Nephron progenitor cell (in vitro differentiated cells): ENCODE data around the gene IL11.
"Not testable (repeated sequence)": the region's sequence is repeated elsewhere in the genome, so short reads cannot be mapped to it uniquely, and the experiment has no call there.

ENCODE experiments used
- DNase-seq: peaks from one replicate; pipeline ENCODE4 v3.0.0; 2021
- H3K27ac Mint-ChIP-seq: 2 replicates; pipeline ENCODE4 v1.8.0; 2021; ENCODE audit warnings: mild to moderate bottlenecking, moderate library complexity, mixed read lengths
- H3K27me3 Mint-ChIP-seq: 2 replicates; pipeline ENCODE4 v1.8.0; 2021; ENCODE audit warnings: mild to moderate bottlenecking, low read depth, mixed read lengths; ENCODE audit not compliant: poor library complexity
- H3K36me3 Mint-ChIP-seq: 2 replicates; pipeline ENCODE4 v1.8.0; 2021; ENCODE audit warnings: low read depth, mixed read lengths
- H3K4me1 Mint-ChIP-seq: 2 replicates; pipeline ENCODE4 v1.8.0; 2021; ENCODE audit warnings: mixed read lengths
- H3K4me3 Mint-ChIP-seq: 2 replicates; pipeline ENCODE4 v1.8.0; 2021; ENCODE audit warnings: mild to moderate bottlenecking, moderate library complexity, mixed read lengths
- H3K9me3 Mint-ChIP-seq: 2 replicates; pipeline ENCODE4 v1.8.0; 2021; ENCODE audit warnings: mild to moderate bottlenecking, moderate library complexity, mixed read lengths
- CTCF ChIP-seq: fragments of 200-600 bp; sonication (generic); IDR thresholded peaks from 2 replicates; pipeline ENCODE4 v1.5.0; 2021; ENCODE audit warnings: antibody characterized with exemption

The IL11 gene

DNA sequence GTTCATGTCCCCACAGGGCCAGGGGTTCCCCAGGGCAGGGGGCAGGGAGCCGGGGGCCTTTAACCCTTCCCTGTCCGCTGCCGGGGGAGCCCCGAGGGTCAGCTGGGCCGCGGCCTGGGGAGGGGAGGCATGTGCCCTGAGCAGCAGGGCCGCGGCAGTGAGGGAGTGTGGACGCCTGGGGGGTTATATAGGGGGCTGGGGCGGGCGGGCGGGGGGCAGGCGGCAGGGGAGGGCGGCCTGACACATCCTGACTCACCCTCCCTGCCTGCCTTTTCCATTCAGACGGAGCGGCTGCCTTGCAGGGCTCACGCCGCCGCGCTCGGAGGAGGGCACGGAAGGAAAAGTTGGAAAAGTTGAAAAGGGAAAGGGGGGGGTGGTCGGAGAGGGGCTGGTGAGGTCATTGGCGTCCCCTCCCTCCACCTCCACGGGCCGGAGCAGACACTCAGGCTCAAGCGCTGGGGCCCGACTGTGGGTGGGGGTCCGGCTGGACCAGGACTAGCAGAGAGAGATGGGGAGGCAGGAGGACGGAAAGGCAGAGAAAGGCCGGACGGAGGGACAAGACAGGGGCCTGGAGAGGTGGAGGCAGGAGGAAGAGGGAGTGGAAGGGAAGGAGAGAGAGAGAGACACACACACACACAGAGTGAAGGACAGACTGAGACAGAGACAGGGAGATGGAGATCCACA lies at the start of gene IL11:
IL11 (minus strand) TSS at position 159 of the 684 bp plus-strand sequence; CDS start at position 6, 153 bp downstream.
- Mint-ChIP-seq H3K36me3 (no peaks in the 10 kb centered on the region), H3K27me3 (peaks cover 40% of the 10 kb centered on the region), H3K4me1 (peaks cover 33% of the 10 kb centered on the region), H3K27ac (no peak within 1 kb of the TSS), H3K4me3 (peak within 1 kb of the TSS; percentile 82), H3K9me3 (no peaks in the 10 kb centered on the region)
- no peak for TF ChIP-seq CTCF
- no peak for DNase-seq

DNA sequence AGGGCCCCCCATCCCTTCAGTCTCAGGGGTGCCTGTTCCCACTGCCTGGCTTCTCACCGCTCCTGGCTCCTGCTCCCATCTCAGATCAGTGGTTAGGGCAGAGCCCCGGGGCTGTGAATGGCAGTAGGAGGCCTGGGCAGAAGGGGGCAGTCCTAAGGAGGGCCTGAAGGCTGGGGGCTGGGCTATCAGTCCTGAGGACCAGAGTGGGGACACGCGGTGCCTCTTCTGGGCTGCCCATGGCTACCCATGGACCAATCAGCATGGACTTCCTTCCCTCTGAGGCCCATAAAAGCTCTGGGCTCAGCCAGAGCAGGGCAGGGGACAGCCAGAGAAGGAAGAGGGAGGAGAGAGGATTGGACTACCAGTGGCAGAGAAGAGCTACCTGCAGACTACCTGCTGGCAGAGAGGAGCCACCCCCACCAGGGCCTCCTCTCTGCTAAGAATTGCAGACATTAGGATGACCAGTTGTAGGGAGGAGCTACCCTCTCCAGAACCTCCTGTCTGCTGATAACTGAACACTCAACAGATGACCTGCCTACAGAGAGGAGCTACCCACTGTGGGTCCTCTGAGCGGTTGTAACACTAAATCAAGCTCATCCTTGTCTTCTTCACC lies 49.5 kb upstream of the IL11 start:
- Mint-ChIP-seq H3K27me3 (peaks cover 70% of the 10 kb centered on the region), H3K4me1 (peaks cover 6% of the 10 kb centered on the region), H3K4me3 (no peak overlapping the region), H3K9me3 (no peaks in the 10 kb centered on the region), H3K27ac (no peak overlapping the region), H3K36me3 (no peaks in the 10 kb centered on the region)
- DNase-seq: no peak
- no peak for TF ChIP-seq CTCF

DNA sequence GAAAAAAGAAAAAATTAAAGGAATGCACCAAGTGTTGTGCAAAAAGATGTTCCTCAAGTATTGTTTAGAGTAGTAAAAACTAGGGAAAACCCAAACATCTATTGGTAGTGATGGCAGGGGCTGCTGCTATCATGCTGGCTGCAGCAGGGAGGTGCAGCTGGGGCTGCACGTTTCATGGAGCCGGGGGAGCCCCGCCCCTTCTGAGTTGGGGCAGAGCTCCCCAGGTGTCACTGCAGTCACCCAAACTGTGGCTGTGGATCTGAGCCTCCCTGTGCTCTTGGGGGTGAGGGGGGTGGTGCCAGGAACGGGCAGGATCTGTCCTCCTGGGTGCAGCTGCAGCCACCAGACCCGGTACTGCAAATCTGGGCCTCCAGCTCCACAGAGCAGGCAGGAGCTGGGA lies 48.8 kb upstream of the IL11 start:
- no peak for TF ChIP-seq CTCF
- H3K9me3 Mint-ChIP-seq: no peaks in the 10 kb centered on the region
- no peak overlapping the region for H3K4me3 Mint-ChIP-seq
- no peak overlapping the region for H3K27ac Mint-ChIP-seq
- DNase-seq: no peak
- no peaks in the 10 kb centered on the region for H3K36me3 Mint-ChIP-seq
- H3K27me3 Mint-ChIP-seq: peaks cover 70% of the 10 kb centered on the region
- H3K4me1 Mint-ChIP-seq: peaks cover 6% of the 10 kb centered on the region

DNA sequence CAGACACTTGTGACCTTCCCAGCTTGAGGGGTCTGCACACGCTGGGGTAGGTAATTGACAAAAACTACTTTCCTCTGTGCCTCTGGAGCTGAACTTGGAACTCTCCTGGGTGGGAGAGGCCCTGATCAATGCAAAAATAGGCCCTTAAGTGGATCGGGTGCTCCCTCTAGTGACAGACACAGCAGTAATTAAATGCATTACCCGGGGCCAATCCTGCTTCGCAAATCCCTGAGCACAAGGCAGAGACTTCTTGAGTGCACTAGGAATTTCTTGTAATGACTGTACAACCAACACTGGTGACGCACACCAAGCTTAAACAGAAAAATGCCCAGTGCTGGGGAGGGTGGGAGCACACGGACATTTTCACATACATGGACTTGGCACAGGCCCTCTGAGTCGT lies 47.9 kb upstream of the IL11 start:
- H3K4me1 Mint-ChIP-seq: peaks cover 6% of the 10 kb centered on the region
- no peak overlapping the region for H3K27ac Mint-ChIP-seq
- H3K36me3 Mint-ChIP-seq: no peaks in the 10 kb centered on the region
- DNase-seq: peak; percentile 62
- H3K9me3 Mint-ChIP-seq: no peaks in the 10 kb centered on the region
- peaks cover 66% of the 10 kb centered on the region for H3K27me3 Mint-ChIP-seq
- H3K4me3 Mint-ChIP-seq: no peak overlapping the region
- TF ChIP-seq CTCF: peak; percentile 65

DNA sequence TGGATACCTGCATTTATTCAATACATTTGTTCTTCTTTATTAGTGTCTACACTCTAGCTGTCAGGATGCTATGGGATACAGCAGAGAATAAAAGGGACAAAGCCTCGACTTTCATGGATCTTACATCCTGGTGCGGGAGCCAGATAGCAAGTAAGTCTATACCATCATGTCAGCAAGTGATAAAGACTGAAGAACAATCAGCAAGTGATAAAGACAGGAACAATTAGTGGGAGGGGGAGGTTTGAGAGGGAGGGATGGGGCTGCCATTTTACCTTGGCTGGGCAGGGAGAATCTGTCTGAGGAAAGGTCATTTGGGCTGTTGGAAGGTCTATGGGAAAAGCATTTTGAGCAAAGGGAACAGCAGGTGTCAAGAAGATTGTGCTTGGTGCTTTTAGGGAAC lies 39.9 kb upstream of the IL11 start:
- peaks cover 19% of the 10 kb centered on the region for H3K4me1 Mint-ChIP-seq
- no peak overlapping the region for H3K4me3 Mint-ChIP-seq
- H3K27me3 Mint-ChIP-seq: peaks cover 32% of the 10 kb centered on the region
- H3K9me3 Mint-ChIP-seq: peaks cover 32% of the 10 kb centered on the region
- TF ChIP-seq CTCF: no peak
- DNase-seq: no peak
- H3K36me3 Mint-ChIP-seq: peaks cover 35% of the 10 kb centered on the region
- H3K27ac Mint-ChIP-seq: no peak overlapping the region

GRCh38 chr19:55409179-55409578 lies 38.9 kb upstream of the IL11 start:
- Mint-ChIP-seq H3K36me3 (peaks cover 36% of the 10 kb centered on the region), H3K9me3 (peaks cover 32% of the 10 kb centered on the region), H3K27me3 (peaks cover 24% of the 10 kb centered on the region), H3K4me1 (peaks cover 19% of the 10 kb centered on the region)
- not testable (repeated sequence) for DNase-seq, H3K4me3 Mint-ChIP-seq, H3K27ac Mint-ChIP-seq
